HepG2 (cell line): ENCODE measurements around the gene CLMP. TPM values are rescaled to one million over a fixed set of nuclear protein-coding genes. Genes with fewer than 3 reads are reported as not detected.

Experiments
- ATAC-seq: fragments of 200-7000 bp; cut with Tn5 transposase; 3 replicates; pipeline ENCODE4 v1.9.1; 2020; ENCODE audit warnings: mild to moderate bottlenecking, moderate library complexity
- BruUV-seq: library from RNA; stranded (reverse); fragments of 400-500 nt; replicated peaks from 2 replicates; lab custom pipeline; 2021; lab: Mats Ljungman, UMichigan
- CTCF ChIA-PET: fragments of 300-600 bp; formaldehyde crosslinking; extraction: SDS; loops from one replicate; lab custom pipeline; 2021; ENCODE audit warnings: low total read pairs, inconsistent platforms, low intra/inter-chr PET ratio; lab: Yijun Ruan, JAX
- POLR2A ChIA-PET: fragments of 350-600 bp; sonication (Branson Sonifier 250); formaldehyde crosslinking; loops from one replicate; lab custom pipeline; 2020; ENCODE audit warnings: antibody characterized with exemption, inconsistent platforms; lab: Yijun Ruan, JAX
- DNase-seq: peaks from one replicate; pipeline ENCODE4 v3.0.0-alpha.2; 2015; ENCODE audit warnings: low spot score
- FAIRE-seq: peaks from 3 replicates; lab custom pipeline; 2011; peaks lifted over from hg19 to GRCh38; lab: Jason Lieb, UNC
- H2AFZ ChIP-seq: one replicate; pipeline ENCODE4 v1.6.1; 2011; ENCODE audit warnings: low read length, inconsistent platforms
- H3K27ac ChIP-seq: fragments of 300-600 bp; 3 replicates; pipeline ENCODE4 v1.8.0; 2011; ENCODE audit warnings: mixed run types, mild to moderate bottlenecking, mixed read lengths, low read length, inconsistent platforms; ENCODE audit not compliant: insufficient read depth; ENCODE audit errors: extremely low read length
- H3K27me3 ChIP-seq, 2 experiments: fragments of 200-600 bp in 1 of 2; 2 replicates in 1 of 2; 3 replicates in 1 of 2; pipeline versions ENCODE4 v1.6.0 to v1.8.0; 2011; ENCODE audit warnings: low read length in 2 of 2, mild to moderate bottlenecking in 2 of 2, moderate library complexity in 2 of 2, inconsistent platforms in 1 of 2; ENCODE audit not compliant: insufficient read depth in 2 of 2, control insufficient read depth in 1 of 2
- H3K36me3 ChIP-seq, 2 experiments: fragments of 200-600 bp in 1 of 2; replicated peaks in 1 of 2; 2 replicates in 1 of 2; 3 replicates in 1 of 2; pipeline versions ENCODE4 v1.5.1 to v1.8.0; 2011; ENCODE audit warnings: low read length in 2 of 2, inconsistent platforms in 1 of 2; ENCODE audit not compliant: insufficient read depth in 2 of 2, control insufficient read depth in 1 of 2
- H3K4me1 ChIP-seq: 2 replicates; pipeline ENCODE4 v1.5.1; 2012; ENCODE audit warnings: low read length, inconsistent platforms; ENCODE audit not compliant: insufficient read depth
- H3K4me2 ChIP-seq: 2 replicates; pipeline ENCODE4 v1.6.0; 2011; ENCODE audit warnings: low read depth, low read length, inconsistent platforms
- H3K4me3 ChIP-seq, 3 experiments: fragments of 200-600 bp in 1 of 3; sonication (generic), shearing (Covaris generic) in 1 of 3; replicated peaks in 1 of 3; 2 replicates each; pipeline ENCODE4 v1.5.1; 2011 to 2016; ENCODE audit warnings: low read length in 3 of 3, inconsistent platforms in 2 of 3, low read depth in 2 of 3, mild to moderate bottlenecking in 2 of 3, control low read depth in 1 of 3, mixed read lengths in 1 of 3; ENCODE audit not compliant: insufficient read depth in 1 of 3
- H3K79me2 ChIP-seq: one replicate; pipeline ENCODE4 v1.6.1; 2011; ENCODE audit warnings: low read length, inconsistent platforms; ENCODE audit not compliant: insufficient read depth
- H3K9ac ChIP-seq: 2 replicates; pipeline ENCODE4 v1.6.0; 2011; ENCODE audit warnings: mild to moderate bottlenecking, low read depth, low read length, inconsistent platforms; ENCODE audit not compliant: insufficient read depth
- H3K9me3 ChIP-seq: 2 replicates; pipeline ENCODE4 v1.5.1; 2012; ENCODE audit warnings: mild to moderate bottlenecking, low read length
- H4K20me1 ChIP-seq: 2 replicates; pipeline ENCODE4 v1.6.0; 2011; ENCODE audit warnings: inconsistent platforms, mild to moderate bottlenecking, low read length, moderate library complexity; ENCODE audit not compliant: insufficient read depth
- BRCA1 ChIP-seq: sonication (generic); formaldehyde crosslinking; IDR thresholded peaks from 2 replicates; pipeline ENCODE4 v1.4.0; 2020; ENCODE audit warnings: missing genetic modification reagents
- EHMT2 ChIP-seq: fragments of 200-600 bp; sonication (generic); IDR thresholded peaks from 2 replicates; pipeline ENCODE4 v1.7.0; 2017; ENCODE audit warnings: antibody characterized with exemption, low read depth, low read length, borderline replicate concordance
- EP300 ChIP-seq, 3 experiments: sonication (generic) in 1 of 3; formaldehyde crosslinking in 1 of 3; IDR thresholded peaks; 2 replicates each; pipeline versions ENCODE4 v1.5.1 to v1.6.1; 2011 to 2020; ENCODE audit warnings: low read depth in 2 of 3, low read length in 2 of 3, borderline replicate concordance in 1 of 3, improper control_type of control experiment in 1 of 3, mild to moderate bottlenecking in 1 of 3, missing genetic modification reagents in 1 of 3, moderate library complexity in 1 of 3
- GATAD2A ChIP-seq: IDR thresholded peaks from 2 replicates; pipeline ENCODE4 v1.6.1; 2016
- GLMP ChIP-seq: sonication (generic); formaldehyde crosslinking; IDR thresholded peaks from 2 replicates; pipeline ENCODE4 v1.9.0; 2021; ENCODE audit warnings: missing genetic modification reagents, mild to moderate bottlenecking, borderline replicate concordance
- GPN1 ChIP-seq: sonication (generic); formaldehyde crosslinking; IDR thresholded peaks from 2 replicates; pipeline ENCODE4 v1.5.1; 2020; ENCODE audit warnings: missing genetic modification reagents, borderline replicate concordance
- NBN ChIP-seq: fragments of 450-650 bp; conservative IDR thresholded peaks from 2 replicates; pipeline ENCODE4 v1.6.1; 2017
- PAX8 ChIP-seq: sonication (generic); formaldehyde crosslinking; IDR thresholded peaks from 2 replicates; pipeline ENCODE4 v1.8.0; 2022; ENCODE audit warnings: mild to moderate bottlenecking, missing genetic modification reagents, borderline replicate concordance
- RORA ChIP-seq: sonication (generic); formaldehyde crosslinking; IDR thresholded peaks from 2 replicates; pipeline ENCODE4 v1.5.0; 2020; ENCODE audit warnings: mild to moderate bottlenecking, missing genetic modification reagents, moderate library complexity
- TCF7L2 ChIP-seq: IDR thresholded peaks from 2 replicates; pipeline ENCODE4 v1.6.1; 2011; ENCODE audit warnings: mild to moderate bottlenecking, low read depth, low read length, moderate library complexity
- ZBTB26 ChIP-seq: IDR thresholded peaks from 2 replicates; pipeline ENCODE4 v1.6.1; 2016; ENCODE audit warnings: missing compliant biosample characterization, missing genetic modification reagents, borderline replicate concordance
- ZBTB8A ChIP-seq: sonication (generic); formaldehyde crosslinking; IDR thresholded peaks from 2 replicates; pipeline ENCODE4 v1.4.0; 2020; ENCODE audit warnings: mild to moderate bottlenecking, low read depth, missing genetic modification reagents, borderline replicate concordance
- ZKSCAN8 ChIP-seq: IDR thresholded peaks from 2 replicates; pipeline ENCODE4 v1.6.1; 2016; ENCODE audit warnings: borderline replicate concordance, missing genetic modification reagents, missing compliant biosample characterization
- ZNF207 ChIP-seq: fragments of 450-650 bp; IDR thresholded peaks from 2 replicates; pipeline ENCODE4 v1.6.1; 2016; ENCODE audit warnings: antibody characterized with exemption, borderline replicate concordance
- ZNF660 ChIP-seq: sonication (generic); formaldehyde crosslinking; IDR thresholded peaks from 2 replicates; pipeline ENCODE4 v1.5.1; 2020; ENCODE audit warnings: mild to moderate bottlenecking, low read depth, missing genetic modification reagents, borderline replicate concordance
- WGBS: methylation state at CpG from one replicate; pipeline ENCODE4 v1.1.6; 2017; ENCODE audit warnings: low lambda C conversion rate; 5-methylcytosine and 5-hydroxymethylcytosine counted together
- in situ Hi-C: cut with HindIII; loops from 2 replicates; pipeline ENCODE4 v1.10.0; 2017; ENCODE audit warnings: low pct_unique_long_range_greater_than_20kb; ENCODE audit not compliant: extremely low pct_ligation_motif_present
- intact Hi-C: fragments of 100-400 bp; cut with micrococcal nuclease; formaldehyde crosslinking; loops from one replicate; pipeline ENCODE4 v1.10.0; 2022; ENCODE audit not compliant: unreplicated experiment
- polyA plus RNA-seq, 8 experiments: library from polyadenylated mRNA; depleted of rRNA in 3 of 8; stranded (reverse) in 7 of 8; unstranded in 1 of 8; fragments of >200 nt; fragmentation: Illumina TruSeq in 4 of 8; extraction: Trizol in 4 of 8; gene quantifications; 2 replicates each; pipeline versions ENCODE4 v1.2.1 to v1.2.3, GENCODE V29; 2011 to 2016; ENCODE audit warnings: low read depth in 4 of 8, missing spikeins in 1 of 8, mixed read lengths in 1 of 8; ENCODE audit not compliant: insufficient read depth in 1 of 8
- total RNA-seq, 5 experiments: library from RNA; depleted of rRNA; stranded (reverse); fragments of >200 nt; fragmentation: Illumina TruSeq; extraction: Trizol; gene quantifications; 2 replicates each; pipeline ENCODE4 v1.2.3, GENCODE V29; 2016; ENCODE audit warnings: low read depth in 1 of 5
- TF ChIP-seq, protein P1 (sequence below), 2 experiments: sonication (generic) in 1 of 2; formaldehyde crosslinking in 1 of 2; IDR thresholded peaks; 2 replicates each; pipeline versions ENCODE4 v1.5.1 to v1.6.1; 2011 to 2020; ENCODE audit warnings: borderline replicate concordance in 1 of 2, low read depth in 1 of 2, low read length in 1 of 2, mild to moderate bottlenecking in 1 of 2, missing genetic modification reagents in 1 of 2, moderate library complexity in 1 of 2

The CLMP gene
- total and polyA plus RNA-seq, 2 of the 13 experiments (the other 11 are each of a cell fraction or from before 2014, with no cell fraction given), result not detected

DNA sequence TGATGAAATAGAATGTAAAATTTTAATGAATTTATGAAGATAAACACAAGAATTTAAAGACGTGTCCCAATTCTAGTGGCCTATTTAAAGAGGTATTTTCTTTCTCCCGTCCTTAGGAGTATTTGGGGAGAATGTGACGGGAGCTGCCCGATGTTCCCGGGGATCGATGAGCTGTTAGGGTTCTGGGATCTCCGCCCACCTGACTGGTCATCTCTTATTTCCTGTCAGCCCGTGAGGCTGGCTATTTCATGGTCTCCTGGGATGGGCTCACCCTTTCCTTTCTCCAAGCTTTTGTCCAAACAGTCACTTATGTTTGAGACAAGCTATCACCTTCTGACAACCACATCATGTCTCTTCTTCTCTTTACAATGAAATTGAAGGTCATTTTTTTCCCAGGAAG, 16.9 kb upstream of the CLMP start (continued):
- TF ChIP-seq GPN1 (CRISPR knock-in tag) (no peak), PAX8 (CRISPR knock-in tag) (no peak), GATAD2A (CRISPR knock-in tag) (no peak)
- TF ChIP-seq, all 625 proteins: peak for 0

DNA sequence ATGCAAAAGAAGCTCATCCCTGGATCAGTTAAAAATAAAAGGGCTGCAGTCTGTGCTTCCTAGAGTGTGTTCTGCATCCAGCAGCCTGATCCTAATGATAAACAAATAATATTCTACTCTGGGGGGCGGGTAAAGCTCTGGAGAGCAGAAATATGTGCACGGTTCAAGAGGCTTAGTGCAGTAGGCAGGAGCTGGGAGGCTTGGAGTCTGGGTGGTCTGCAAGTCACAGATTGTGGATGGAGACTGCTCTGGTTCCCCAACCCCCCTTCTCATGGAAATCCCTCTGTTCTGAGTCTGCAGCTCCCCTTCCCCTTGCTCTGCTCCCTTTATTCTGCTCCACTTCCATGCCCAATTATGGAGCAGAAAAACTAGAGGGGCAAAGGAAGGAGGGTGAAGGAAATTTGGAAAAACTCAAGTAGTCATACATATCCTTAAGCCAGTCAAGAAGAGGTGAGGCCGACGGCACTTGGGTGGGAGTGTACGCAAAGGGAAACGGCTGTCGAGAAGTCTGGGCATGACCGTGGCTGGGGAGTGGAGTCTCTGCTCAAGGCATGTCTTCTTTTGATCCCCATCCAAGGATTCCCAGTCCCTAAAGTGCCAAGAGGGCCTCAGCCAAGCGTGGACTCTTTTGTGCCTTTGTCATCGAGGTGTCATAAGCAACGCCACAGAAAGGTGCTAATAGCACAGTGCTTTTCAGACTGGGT, 16.3 kb upstream of the CLMP start:
- Histone ChIP-seq H3K4me3 (no peak overlapping the region), H3K4me2 (no peak overlapping the region), H3K79me2 (no peaks in the 10 kb centered on the region), H4K20me1 (no peaks in the 10 kb centered on the region), H3K4me1 (no peaks in the 10 kb centered on the region), H3K9ac (no peak overlapping the region), H3K36me3 (no peaks in the 10 kb centered on the region), H3K9me3 (no peaks in the 10 kb centered on the region), H3K27ac (no peak overlapping the region), H3K27me3 (peaks cover 3 to 15% of the 10 kb centered on the region in 2 experiments; a peak in 3 of 5 replicates), H2AFZ (no peak overlapping the region)
- no TSS peak for BruUV-seq
- CTCF ChIA-PET, result no interaction called here
- 29% methylated on average over 11 of the region's 11 CpGs for WGBS
- no peak for ATAC-seq
- DNase-seq, result no peak
- no peak for FAIRE-seq
- in situ Hi-C loops (no loop called here), intact Hi-C loops (no loop called here)
- POLR2A ChIA-PET, result no interaction called here
- TF ChIP-seq GLMP (CRISPR knock-in tag) (no peak), NBN (no peak), EHMT2 (no peak), TCF7L2 (no peak), ZBTB26 (CRISPR knock-in tag) (no peak), ZNF660 (CRISPR knock-in tag) (no peak), RORA (no peak), ZBTB8A (CRISPR knock-in tag) (no peak), ZNF207 (no peak), BRCA1 (no peak), EP300 (IDR thresholded peaks at IDR 0.05; ENCODE audit: low read depth in 2 of 2, low read length in 2 of 2) (no peak), EP300 (CRISPR knock-in tag; IDR thresholded peaks at IDR 0.05; ENCODE audit: borderline replicate concordance) (no peak), ZKSCAN8 (CRISPR knock-in tag) (no peak)
- TF ChIP-seq, protein P1, sequence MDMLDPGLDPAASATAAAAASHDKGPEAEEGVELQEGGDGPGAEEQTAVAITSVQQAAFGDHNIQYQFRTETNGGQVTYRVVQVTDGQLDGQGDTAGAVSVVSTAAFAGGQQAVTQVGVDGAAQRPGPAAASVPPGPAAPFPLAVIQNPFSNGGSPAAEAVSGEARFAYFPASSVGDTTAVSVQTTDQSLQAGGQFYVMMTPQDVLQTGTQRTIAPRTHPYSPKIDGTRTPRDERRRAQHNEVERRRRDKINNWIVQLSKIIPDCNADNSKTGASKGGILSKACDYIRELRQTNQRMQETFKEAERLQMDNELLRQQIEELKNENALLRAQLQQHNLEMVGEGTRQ (IDR thresholded peaks at IDR 0.05; ENCODE audit: low read depth, low read length), result no peak
- TF ChIP-seq, protein P1 (CRISPR knock-in tag; IDR thresholded peaks at IDR 0.05; ENCODE audit: borderline replicate concordance), result no peak
